ENCODE results near the gene C6orf62.

DNA sequence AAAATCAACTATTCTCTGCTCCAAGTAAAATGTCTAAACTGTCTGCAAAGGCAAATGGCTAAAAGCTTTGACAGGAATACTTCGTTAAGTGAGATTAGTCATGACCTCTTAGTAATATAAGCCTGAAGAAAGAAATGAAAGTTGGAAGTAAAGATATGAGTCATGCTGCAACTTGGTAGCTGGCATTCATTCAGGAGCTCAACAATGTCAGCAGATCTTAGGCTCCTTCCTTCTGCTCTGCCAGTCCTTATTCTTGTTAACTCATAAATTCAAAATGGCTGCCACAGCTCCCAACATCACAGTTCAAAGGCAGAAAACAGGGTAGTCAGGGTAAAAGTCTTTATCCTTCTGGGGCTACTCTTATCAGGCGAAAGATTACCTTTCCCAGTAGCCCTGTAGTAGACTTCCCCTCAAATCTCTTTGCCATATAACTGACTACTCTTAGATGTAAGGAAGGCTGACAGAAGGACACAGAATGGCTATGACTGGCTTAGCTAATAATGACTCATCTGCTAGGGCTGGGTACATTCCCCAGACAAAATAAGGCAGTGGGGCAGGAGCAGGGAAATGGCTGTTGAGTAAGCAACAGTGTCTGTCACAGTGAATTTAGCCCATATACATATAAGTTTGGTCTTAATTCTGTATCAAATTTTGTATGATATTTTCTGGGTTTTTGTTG is 24.4 kb upstream of the C6orf62 start:
- TF ChIP-seq EZH2 (IDR thresholded peaks at IDR 0.05) (no peak), POLR2AphosphoS5 (IDR thresholded peaks at IDR 0.05; ENCODE audit: borderline replicate concordance, low read depth, low read length) (no peak), FOXP2 (optimal IDR thresholded peaks at IDR 0.05; ENCODE audit: control extremely low read depth, extremely low read length, insufficient read depth) (no peak)
